AG08395 (cell line): ENCODE results near the gene CDR2.
"Not testable (repeated sequence)": the region's sequence is repeated elsewhere in the genome, so short reads cannot be mapped to it uniquely, and the experiment has no call there.

Source experiments
- DNase-seq: peaks from one replicate; pipeline ENCODE4 v3.0.0; 2012; ENCODE audit warnings: mixed read lengths, low spot score

CDR2 gene

DNA sequence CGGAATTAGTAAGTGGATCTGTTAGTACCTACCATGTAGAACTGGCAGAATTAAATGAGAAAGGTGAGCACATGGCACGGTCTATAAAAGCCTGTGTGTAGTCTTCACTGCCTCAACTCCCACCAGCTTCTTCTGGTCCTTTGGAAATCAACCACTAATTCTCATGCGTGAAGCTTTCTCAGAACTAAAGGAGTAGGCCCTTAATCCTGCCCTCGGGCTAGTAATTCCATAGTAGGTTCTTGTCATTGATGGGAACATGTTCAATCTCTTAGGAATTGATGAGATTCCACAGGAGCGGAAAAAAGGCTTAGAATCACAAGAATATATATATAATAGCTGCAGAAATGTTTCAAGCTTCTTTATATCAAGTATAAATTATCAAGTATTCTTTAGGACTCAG, 21.7 kb downstream of the CDR2 start:
- DNase-seq = no peak

DNA sequence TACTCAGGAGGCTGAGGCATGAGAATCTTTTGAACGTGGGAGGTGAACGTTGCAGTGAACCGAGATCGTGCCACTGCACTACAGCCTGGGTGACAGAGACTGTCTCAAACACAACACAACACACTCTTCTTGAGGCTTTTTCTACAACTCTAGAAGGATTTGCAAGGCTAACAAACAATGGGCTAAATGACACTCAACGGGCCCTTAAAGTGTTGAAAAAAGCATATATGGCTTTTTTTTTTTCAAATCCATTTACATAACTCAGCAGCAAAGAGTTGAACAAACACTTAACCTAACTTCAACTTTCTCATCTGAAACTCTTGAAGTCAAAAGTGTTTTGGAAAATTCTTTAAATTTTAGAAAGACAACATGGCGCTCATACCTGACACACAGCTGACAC, 22.3 kb downstream of the CDR2 start:
- DNase-seq = no peak

DNA sequence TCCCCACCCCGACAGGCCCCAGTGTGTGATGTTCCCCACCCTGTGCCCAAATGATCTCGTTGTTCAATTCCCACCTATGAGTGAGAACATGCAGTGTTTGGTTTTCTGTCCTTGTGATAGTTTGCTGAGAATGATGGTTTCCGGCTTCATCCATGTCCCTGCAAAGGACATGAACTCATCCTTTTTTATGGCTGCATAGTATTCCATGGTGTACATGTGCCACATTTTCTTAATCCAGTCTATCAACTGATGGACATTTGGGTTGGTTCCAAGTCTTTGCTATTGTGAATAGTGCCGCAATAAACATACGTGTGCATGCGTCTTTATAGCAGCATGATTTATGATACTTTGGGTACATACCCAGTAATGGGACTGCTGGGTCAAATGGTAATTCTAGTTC, 23.4 kb downstream of the CDR2 start:
- DNase-seq = not testable (repeated sequence)

DNA sequence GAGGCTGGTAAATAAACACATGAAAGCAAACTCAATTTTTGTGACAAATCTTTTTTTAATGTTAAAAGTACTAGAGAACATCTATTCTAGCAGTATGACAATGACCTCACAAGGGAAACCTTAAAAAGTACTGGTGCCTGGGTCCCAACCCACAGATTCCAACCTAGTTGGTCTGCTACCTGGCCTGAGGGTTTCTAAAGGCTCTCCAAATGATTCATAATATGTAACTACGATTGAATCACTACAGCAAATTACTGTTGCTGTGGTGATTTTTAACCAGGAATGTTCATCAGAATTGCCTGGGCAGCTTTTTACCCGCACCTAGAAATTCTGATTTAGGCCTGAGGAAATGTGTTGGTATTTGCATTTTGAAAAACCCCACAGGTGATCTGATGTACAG, 26.1 kb downstream of the CDR2 start:
- DNase-seq = no peak

DNA sequence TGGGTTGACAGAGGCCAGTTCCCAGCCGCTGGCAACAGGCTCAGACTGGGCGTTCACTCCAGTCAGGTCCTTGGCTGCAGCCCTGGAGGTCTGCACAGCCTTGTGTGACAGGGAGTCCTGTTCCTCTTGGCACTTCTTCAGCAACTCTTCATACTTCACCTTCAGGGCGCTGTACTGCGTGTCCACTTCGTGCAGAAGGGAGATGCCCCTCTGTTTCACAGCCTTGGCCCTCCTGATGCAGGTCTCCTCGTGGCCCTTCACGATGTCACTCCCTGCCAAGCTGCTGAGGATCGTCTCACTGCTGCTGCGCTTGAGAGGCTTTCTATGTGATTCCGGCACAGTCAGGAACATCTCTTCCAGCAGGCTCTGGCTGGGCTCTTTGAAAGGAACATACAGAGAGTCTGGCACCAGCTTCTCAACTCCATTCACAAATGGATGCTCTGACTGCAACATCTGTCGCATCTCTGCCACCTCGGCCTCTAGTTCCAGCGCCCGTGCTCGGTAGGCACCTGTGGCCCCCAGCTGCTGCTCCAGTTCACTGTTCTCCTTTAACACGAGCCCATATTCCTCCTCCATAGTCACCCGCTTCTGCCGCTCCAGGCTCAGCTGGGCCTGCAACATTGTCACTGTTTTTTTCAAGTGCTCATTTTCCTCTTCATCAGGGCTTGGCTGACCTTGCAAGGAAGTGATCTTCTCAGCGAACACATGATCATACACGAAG, 27.2 kb downstream of the CDR2 start:
- no peak for DNase-seq

DNA sequence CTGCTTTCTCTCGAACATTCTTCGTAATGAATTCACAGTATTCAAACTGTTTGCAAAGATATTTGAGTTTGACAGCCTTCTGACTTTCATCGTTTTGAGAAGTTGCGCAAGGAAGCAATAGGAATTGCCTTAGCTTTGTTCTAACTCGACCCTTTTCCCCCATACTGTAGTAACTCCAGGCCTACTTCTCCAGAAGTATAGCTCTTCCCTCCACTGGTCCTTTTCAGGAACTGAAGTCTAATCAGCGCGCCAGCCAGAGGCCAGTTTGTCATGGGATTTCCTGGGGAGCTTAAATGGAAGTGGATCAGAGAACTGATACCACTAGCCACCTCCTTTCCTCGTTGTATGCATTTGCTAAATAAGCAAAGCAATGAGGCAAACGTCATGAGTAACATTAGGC, 27.9 kb downstream of the CDR2 start:
- no peak for DNase-seq

DNA sequence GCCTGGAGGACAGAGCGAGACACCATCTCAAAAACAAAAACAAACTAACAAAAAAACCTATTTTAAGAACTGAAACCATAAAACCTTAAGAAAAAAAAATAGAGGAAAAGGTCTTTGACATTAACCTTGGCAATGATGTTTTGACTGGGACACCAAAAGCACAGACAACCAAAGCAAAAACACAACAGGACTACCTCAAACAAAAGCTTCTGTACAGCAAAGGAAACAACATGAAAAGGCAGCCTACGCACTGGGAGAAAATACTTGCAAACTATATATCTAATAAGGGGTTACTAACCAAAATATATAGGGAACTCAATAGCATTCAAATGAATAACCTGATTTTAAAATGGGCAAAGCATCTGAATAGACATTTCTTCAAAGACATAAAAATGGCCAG, 32.3 kb downstream of the CDR2 start:
- DNase-seq = no peak

DNA sequence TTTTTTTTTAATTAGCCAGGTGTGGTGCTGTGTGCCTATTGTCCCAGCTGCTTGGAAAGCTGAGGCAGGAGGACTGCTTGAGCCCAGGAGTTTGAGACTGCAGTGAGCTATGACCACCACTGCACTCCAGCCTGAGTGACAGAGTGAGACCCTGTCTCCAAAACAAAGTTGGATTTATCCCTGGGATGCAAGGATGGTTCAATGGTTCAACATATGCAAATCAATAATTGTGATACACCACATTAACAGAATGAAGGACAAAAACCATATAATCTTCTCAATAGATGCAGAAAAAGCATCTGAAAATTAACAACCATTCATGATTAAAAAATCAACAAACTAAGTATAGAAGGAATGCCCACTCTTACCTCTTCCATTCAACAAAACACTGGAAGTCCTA, 33.5 kb downstream of the CDR2 start:
- no peak for DNase-seq

DNA sequence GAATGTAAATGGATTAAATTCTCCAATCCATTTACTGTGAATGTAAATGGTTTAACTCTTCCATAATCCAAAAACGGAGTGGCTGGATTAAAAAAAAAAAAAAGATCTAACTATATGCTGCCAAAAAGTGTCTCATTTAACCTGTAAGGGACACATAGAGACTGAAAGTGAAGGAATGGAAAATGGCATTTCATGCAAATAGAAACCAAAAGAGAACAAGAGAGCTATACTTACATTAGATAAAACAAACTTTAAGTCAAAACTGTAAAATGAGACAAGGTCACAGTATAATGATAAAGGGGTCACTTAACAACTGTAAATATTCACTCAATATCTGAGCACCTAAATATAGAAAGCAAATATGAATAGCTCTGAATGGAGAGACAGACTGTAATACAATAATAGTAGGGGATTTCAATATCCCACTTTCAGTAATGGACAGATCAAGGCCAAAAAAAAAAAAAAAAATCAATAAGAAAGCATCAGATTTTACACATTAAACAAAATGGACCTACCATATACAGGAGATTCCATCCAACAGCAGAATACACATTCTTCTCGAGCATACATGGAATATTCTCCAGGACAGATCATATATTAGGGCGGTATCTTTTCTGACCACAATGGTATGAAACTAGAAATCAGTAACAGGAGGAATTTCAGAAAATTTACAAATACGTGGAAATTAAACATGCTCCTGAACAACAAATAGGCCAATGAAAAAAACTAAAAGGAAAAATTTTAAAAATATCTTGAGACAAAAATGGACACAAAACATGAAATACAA, 36.4 kb downstream of the CDR2 start:
- DNase-seq = no peak

DNA sequence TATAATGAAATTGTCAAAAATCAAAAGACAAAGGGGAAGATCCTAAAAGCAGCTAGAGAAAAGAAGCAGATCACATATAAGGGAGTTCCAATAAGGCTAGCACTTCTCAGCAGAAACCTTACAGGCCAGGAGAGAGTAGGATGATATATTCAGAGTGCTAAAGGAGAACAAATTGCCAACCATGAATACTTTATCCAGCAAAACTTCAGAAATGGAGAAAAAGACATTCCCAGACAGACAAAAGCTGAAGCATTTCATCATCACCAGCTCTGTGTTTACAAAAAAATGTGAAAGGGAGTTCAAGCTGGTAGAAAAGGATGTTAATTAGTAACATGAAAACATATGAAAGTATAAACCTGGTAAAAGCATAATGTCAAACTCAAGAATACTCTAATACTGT, 37.4 kb downstream of the CDR2 start:
- no peak for DNase-seq

DNA sequence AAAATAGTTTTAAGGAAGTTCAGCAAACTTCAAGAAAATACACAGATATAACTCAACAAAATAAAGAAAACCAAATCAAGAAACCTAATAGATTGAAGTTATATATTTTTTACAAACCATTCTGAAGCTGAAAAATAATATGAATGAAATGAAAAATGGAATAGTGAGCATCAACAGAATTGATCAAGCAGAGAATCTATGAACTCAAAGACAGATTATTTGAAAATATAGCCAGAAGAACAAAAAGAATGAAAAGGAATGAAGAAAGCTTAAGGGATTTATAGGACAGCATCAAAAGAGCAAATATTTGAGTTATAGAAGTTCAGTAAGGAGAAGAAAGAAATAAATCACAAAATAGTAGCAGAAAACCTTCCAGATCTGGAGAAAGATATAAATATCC, 37.8 kb downstream of the CDR2 start:
- DNase-seq = no peak

DNA sequence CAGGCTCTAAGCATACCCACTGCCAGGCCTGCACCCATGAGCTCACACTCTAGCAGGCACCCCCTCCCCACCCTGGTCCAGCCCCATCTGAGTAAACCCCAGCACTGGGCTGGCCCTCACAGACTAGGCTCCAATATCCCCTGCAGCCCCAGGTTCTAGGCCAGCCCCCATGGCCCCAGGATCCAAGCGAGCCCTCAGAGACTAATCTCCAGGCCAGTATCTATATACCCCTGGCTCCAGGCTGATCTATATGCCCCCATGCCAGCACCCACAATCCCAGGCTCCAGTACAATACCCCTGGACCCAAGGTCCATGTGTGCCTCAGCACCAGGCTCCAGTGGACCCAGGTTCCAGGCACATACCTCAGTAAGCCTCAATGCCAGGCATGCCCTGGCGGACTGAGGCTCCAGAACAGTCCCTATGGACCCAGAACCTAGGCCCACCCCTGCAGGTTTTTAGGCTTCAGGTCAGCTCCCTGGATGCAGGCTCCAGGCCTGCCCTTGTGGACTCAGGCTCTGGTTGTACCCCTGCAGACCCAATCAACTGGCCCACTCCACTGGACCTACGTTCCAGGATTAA, 38.7 kb downstream of the CDR2 start:
- DNase-seq = no peak

DNA sequence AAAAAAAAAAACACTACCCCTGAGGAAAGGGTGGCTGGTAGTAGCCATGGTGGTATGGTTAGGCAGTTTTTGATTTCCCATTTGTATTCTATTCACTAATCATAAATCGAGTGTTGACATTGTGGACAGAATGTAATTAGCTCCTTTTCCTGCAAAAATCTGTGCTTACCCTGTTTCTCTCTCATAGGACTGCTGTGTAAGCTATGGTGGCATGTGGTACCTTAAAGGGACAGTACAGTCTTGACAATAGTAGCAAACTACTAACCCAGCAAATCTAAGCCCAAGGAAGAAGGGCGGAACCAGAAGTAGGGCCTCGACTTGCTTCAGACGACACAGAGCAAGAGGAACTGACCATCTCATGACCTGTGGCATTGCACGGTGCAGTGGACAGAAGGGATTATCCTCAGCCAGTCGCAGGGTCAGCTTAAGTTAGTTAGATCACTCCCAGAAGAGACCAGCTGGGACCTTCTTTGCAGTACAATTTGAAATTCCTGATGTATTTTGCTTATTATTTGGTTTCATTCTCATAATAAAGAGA, 40.9 kb downstream of the CDR2 start:
- no peak for DNase-seq

DNA sequence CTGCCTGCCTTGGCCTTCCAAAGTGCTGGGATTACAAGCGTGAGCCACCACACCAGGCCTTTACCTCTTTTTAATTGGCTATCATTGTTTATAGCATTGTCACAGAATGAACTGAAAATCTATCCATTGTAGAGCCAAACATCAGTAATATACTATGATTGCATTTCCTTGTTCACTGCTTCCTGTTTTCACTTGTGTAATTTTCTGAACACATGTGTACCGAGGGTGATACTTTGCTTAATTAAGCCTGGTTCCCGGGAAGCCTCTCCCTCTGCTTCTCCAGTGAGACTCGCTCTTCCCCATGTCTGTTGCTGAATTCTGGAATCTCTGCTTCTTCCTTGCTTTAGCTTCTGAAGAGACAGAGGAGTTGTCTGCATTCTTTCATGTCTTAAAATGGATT, 44.1 kb downstream of the CDR2 start:
- DNase-seq = no peak

DNA sequence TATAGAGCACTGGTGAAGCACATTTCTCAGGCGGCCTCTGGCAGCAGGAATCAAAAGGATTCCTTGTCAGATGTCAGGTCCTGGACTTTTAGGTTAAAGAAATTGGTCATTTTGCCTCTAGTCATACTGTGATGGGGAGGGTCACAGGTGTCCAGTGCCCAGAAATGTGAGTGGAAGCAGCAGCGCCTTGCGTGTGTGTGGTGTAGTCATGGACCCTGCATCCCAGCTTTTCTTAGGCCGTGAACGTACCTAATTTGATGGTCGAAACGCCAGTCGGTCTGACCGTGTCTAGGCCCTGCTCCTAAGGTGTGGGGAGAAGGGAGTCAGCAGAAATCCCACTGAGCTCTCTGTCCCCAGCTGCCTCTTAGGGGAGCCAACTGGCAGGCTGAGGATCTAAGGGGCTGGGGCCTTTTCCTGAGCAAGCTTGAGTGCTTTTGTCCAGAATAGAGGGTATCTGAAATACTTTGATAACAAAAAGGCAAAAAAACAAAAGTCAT, 45.2 kb downstream of the CDR2 start:
- no peak for DNase-seq

DNA sequence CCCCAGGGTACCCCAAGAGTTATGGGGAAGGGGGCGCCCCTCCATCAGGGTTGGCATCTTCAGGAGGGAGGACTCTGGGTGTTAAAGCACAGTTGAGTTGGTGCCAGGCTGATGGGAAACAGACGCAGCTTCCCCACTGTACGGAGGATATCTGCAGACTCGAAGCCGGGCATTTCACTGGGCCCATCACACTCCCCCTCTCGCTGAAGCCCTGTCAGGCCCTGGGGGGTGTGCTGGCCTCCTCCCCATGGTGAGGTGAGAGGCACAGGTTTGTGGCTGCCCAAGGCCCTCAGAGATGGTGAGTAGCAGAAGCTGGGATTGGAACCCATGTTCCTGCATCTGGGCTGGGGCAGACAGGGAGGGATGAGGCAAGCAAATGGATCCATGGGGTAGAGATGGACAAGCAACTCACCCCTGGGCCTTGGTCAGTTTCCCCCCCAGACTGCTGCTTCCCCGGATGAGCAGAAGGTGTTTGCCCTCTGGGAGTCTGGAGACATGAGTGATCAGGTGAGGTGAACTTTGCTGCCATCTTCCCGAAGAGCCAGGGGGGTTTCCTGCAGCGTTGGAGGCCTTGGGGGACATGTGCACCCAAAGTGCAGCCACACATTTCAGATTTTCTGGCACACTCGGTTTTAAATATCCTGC, 46.2 kb downstream of the CDR2 start:
- no peak for DNase-seq

DNA sequence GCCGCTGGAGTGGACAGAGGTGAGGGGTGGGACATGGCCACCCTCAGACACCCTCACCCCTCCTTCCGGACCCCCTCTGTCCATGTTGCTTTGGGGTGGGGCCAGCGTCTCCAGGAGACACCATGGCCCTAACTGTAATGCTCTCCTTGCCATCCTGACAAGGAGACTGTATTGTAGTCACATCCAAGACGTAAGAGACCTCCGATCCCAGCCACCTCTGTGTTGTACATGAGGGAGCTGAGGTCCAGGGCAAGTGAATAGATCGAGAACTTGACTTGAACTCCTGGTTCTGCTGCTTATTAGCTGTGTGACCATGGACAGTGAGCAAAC, 47.0 kb downstream of the CDR2 start:
- no peak for DNase-seq

DNA sequence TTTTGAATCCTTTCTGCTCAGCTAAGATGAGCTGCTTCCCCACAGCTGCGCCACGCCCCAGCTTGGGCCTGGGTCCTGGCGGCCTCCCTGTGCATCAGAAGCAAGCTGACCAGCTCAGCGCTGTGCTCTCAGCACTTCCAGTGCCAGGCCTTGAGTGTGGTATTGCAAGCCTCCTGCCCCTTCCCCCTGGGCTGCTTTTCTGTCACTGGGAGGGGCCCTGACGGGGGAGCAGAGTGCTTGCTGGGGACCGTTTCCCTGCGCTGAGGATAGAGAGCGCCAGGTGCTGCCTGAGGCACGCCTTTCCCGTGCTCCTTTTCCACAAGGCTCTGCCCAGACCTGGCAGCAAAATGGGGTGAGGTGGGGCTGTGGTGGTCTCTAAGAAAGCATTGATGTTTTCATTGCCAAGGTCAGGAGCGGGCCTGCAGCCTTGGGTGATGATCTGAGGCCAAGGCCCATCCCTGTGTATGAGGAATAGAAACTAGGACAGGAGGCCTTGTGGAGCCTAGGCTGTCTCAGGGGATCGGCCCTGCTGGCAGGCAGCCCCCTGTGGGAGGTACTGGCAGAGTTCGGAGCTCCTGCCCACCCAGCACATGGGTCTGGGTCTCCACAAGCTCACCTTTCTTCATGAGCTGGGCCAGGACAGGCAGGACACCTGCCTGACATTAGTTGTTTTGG, 47.5 kb downstream of the CDR2 start:
- no peak for DNase-seq

DNA sequence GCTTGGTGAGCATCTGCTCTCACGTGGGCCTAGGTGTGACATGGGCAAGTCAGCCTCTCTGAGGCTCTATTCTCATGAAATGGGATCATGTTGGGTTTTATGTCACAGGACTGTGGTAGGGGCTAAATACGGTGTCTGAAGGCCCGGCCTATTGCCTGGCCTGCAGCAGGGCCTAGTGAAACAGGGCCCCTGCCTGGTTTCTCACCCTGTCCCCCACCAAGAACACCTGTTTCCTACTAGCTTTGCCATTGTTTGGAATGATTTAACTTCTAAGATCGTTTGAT, 48.1 kb downstream of the CDR2 start:
- DNase-seq = no peak

DNA sequence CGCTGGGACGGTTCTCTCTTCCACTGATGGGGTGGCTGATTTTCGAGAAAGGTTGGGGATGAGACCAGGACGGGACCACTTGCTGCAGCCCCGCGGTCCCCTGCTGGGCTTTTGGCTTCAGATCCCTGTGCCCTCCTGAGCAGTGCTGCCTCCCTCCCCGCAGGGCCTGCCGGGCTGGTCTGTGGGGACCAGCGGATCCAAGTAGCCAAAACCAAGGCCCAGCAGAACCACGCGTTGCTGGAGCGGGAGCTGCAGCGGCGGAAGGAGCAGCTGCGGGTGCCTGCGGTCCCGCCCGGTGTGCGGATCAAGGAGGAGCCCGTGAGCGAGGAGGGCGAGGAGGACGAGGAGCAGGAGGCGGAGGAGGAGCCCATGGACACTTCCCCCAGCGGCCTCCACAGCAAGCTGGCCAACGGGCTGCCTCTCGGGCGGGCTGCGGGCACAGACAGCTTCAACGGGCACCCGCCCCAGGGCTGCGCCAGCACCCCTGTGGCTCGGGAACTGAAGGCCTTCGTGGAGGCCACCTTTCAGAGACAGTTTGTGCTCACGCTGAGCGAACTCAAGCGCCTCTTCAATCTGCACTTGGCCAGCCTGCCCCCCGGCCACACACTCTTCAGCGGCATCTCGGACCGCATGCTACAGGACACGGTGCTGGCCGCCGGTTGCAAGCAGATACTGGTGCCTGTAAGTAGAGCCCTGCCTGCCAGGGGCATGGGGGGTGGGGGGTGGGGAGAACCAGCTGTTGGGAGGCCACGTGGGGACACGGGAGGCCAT, 48.6 kb downstream of the CDR2 start:
- DNase-seq = no peak

DNA sequence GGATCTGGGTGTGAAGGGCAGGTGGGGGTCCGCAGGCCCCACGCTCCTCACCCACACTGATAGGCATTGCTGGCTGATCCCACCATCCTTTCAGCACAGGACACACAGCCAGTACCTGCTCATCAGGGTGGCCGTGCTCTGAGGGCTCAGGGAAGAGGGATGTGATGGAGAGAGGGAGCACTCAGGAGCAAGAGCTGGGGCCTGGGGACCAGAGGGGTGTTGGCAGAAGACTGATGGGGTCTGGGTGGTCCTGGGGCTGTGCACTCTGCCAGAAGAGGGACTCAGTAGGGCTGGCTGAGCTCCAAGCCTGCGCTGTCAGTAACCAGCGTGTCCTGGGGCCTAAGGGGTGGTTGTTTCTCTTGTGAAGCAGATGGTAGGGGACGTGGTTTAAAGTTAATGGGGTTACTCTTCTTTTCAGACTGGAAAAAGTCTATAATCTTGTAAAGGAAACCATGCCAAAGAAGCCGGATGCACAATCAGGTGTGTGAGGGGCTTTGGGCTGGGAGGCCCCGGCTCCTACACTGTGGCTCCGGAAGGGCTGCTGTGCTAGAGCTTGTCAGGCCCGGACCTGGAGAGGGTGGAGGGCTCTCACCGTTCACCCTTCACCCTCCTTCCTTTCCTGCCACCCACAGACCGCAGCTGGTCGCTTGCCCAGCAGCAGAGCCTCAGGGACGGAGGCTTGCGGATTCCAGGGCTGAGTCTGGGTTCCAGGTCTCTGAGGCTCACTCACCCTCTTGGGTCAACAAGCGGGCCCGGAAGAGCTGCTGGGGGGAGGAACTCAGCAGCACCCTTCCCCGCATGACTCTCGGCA, 49.4 kb downstream of the CDR2 start:
- DNase-seq = no peak
